DMS153 treated with DMSO at 0.1 percent for 48 hours (cell line): ENCODE results near the gene CHKA.
"Not testable (repeated sequence)": the region's sequence is repeated elsewhere in the genome, so short reads cannot be mapped to it uniquely, and the experiment has no call there.

Experiments used
- DNase-seq: peaks from one replicate; lab custom pipeline; 2025; ENCODE audit not compliant: unreplicated experiment; lab: John Stamatoyannopoulos, UW

Gene CHKA

DNA sequence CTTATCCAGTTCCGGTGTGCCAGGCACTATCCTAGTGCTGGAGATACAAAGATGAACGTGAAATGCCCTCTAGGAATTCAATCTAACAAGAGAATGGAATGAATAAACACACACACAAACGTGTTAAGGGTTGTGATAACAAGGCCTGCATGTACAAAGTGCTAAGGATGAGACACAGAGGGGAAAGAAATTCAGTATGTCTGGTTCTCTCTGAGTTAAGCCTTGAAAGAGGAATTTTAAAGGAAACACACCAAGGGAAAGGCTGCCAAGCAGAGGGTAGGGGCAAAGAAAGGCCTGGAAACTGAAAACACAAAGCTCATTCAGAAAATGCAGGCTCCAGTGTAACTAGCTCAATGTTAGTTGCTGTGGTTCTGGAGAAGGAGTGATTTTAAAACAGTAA, 4.2 kb downstream of the CHKA start:
- DNase-seq = no peak

DNA sequence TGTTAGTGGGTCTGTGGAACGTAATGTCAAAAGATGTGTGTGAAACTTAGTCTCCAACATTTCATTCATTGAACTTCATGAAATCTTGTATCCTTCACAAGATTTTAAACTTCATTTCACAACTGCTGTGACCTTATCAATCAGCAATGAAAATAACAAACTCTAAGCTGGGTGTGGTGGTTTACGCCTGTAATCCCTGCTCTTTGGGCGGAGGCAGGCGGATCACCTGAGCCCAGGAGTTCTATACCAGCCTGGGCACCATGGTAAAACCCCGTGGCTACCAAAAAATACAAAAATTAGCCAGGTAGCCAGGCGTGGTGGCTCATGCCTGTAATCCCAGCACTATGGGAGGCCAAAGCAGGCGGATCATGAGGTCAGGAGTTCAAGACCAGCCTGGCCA, 5.1 kb downstream of the CHKA start:
- no peak for DNase-seq

DNA sequence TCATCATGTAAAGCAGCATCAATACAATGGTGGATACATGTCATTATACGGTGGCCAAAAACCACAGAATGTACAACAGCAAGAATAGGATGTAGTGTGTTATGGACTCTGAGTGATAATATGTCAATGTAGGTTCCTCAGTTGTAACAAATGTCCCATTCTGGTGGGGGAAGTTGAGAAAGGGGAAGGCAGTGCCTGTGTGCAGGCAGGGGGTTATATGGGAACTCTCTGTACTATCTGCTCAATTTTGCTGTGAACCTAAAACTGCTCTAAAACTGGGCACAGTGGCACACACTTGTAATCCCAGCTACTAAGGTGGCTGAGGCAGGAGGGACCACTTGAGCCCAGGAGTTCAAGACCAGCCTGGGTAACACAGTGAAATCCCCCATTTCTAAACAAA, 5.9 kb downstream of the CHKA start:
- no peak for DNase-seq

DNA sequence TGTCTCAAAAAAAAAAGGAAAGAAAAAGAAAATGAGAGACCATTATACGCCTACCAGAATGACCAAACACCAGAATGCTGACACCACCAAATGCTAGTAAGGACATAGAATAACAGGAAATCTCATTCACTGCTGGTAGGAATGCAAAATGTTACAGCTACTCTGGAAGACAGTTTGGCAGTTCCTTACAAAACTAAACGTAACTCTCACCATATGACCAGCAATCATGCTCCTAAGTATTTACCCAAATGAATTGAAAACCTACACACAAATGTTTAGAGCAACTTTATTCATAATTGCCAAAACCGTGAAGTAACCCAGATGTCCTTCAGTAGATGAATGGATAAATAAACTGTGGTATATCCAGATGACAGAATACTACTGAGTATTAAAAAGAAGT, 7.2 kb downstream of the CHKA start:
- DNase-seq = no peak

DNA sequence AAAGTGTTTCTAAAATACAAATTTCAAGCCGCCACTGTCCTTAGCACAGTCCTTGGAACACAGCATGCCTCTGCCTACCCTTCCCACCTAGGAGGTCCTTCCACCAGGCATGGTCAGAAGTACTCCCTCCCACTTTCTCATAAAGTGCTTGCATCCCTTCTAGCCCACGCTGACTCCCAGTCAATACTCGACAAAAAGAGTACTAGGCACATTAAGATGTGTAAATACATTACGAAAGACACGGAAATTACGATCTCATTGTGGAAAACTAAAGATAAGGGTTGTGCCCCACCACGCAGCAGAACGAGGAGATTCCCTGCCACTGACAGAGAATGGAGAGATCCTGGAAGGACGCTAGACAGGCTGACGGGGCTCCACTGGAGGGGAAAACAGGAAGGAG, 13.5 kb downstream of the CHKA start:
- DNase-seq = no peak

DNA sequence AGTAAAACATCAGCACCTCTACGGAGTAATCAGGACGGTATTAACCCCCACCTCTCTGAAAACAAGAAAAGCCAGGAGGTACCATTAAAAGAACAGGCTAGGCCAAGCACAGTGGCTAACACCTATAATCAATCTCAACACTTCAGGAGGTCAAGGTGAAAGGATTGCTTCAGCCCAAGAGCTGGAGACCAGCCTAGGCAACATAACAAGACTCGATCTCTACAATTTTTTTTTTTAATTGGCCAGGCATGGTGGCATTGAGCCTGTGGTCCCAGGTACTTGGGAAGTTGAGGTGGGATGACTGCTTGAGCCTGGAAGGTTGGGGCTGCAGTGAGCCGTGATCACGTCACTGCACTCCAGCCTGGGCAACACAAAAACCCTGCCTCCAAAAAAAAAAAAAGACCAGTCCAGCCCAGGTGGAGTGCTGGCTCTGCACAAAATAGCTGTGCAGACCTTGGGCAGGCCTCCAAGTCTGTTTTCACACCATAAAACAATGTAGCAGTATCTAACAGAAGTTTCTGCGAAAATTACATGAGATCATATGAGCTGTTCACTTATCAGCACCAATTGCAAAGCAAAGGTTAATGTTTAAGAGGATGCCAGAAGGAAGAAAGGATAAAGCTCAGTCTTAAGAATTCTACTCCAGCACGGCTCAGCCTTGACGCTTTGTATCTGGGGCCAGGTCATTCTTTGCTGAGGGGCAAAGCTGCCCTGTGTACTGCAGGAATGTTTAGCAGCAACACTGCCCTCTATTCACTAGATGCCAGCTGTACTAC, 14.8 kb downstream of the CHKA start:
- no peak for DNase-seq

DNA sequence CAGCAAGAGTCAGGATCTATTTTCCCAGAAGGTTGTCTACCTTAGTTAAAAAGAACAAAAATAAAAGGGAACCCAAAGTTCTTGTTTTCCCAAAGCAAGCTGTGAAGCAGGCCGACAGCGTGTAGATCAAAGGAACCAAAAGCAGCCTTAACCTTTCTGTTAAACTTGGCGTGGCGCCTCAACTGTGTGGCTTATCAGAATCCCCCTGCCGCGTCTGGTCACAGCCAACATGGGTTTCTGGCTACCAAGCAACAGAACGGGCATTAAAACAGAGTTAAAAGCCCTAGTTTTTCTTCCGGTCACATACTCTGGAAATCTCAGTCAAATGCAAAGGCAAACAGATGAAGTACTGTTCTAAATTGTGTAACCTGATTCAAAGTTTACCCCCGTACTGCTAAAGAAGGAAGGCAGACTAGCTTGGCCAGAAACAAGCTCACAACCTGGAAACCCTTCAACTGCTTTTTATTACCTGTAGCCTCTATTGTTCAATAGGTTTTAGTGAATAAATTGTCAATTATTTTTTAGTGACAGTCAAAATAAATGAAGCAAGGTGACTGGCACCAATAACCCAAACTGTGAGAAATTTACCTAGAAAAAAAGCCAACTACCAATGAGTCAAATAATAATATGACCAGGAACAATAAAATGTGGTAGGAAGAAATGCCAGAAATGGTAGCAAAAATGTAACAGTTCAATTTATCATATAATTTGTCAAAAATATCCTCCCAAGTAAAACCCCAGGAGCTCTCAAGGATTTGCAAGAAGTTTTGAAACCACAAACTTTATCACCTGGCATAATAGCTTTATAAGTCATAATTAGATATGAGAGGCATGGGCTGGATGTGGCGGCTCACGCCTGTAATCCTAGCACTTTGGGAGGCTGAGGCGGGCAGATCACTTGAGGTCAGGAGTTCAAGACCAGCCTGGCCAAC, 21.4 kb downstream of the CHKA start:
- peak; percentile 73 for DNase-seq

DNA sequence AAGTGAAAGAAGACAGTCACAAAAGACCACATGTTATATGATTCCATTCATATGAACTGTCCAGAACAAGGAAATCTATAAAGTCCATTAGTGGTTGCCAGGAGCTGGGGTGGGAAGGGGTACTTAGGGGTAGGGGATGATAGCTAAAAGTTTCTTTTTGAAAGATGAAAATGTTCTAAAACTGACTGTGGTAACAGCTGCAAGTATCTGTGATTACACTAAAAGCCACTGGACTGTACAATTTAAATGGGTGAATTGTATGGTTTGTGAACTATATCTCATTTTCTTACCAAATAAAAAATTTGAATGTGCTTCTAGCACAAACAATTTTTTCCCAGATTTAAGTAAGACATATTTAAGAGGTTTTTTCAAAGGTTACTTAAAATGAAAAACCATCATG, 22.1 kb downstream of the CHKA start:
- no peak for DNase-seq

DNA sequence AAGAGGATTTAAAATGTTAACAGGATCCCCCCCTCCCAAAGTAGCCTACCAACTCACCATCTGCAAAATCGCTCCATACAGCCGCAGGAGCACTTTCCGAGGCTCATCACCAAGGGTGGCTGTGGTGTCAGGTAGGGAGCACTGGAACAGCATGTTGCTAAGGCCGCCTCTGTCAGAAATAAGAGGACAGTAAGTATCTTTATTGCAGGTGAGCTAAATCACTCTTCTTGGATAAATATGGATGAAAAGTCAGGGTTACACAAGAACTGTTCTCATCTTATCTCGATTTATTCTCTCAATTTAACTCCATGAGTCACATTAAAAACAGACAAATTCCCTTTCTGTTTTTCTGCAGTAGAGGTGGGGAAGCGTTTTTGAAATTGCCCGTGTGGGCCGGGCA, 24.2 kb downstream of the CHKA start:
- DNase-seq = no peak

DNA sequence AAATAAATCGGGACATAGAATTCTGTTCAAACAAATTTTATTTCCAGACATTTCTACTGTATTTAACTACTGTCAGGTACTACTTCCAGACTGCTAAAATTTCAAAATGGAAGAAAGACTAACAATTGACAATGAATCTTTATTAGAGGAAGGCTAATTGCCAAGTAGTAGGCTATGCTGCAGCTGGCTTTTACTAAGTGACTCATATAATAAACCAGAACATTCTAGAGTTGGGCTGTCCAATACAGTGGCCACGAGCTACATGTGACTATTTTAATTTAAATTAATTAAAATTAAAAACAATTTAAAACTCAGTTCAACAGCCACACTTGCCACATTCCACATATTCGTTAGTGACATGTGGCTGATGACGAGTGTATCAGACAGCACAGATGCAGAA, 27.6 kb downstream of the CHKA start:
- no peak for DNase-seq

DNA sequence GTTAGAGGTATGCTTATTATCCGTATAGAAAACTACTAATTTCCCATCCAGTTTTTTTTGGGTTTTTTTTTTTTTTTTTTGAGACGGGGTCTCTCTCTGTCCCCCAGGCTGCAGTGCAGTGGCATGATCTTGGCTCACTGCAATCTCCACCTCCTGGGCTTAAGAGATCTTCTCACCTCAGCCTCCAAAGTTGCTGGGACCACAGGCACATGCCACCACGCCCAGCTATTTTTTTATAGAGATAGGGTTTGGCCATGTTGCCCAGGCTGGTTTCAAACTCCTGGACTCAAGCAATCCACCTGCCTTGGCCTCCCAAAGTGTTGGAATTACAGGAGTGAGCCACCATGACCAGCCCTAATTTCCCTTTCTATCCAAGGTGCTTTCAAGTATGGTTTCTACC, 28.2 kb downstream of the CHKA start:
- DNase-seq = not testable (repeated sequence)

DNA sequence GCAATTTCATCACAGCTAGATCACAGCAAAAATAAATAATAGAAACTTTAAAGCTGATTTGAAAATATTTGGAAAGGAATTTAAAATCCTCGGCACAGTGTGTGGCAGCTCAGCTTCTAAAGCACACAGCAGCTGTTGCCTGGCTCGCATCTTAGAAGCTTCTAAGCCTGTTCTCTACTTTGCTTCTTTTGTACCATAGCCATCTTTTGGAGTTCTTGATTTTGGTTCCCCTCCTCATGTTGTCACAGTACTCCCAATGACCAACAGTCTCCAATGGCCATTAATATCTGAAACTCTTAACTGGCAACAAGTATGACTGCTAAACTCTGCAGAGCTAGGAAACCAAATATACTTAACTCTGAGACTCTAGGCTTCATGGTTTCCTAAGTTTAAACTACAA, 28.8 kb downstream of the CHKA start:
- DNase-seq = no peak

DNA sequence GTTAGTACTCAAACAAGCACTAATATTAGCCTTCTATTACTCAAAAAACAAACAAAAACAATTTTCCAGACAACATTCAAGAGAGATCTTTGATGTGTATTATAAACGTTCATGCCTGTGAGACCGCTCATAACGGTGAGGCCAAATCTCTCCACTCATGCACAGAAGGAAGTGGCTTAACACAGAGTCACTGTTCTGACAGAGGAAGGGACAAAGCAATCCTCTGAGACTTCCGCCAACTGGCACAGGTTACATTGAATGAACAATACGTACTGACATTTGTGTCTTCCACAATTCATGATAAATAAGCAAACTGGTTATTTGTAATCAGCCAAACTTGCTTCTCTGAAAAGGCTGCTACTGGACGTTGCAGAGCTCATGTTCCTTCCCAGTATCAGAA, 30.5 kb downstream of the CHKA start:
- DNase-seq = no peak

DNA sequence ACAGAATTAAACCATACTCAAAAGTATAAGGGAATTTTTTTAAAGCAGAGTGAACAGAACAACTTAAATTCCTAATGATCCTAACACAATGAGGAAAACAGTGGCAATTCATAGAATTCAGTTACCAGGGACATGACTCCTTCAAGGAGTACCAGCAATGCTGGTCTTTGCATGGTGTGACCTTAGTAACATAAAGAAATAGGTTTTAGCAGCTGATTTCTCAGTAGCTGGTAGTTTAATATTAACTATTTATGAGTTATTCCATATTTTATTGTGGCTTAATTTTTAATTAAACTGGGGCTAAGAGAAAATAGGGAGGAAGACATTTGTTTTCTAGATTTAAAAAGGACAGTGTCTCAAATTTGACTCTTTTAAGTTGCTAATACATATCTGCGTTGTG, 30.9 kb downstream of the CHKA start:
- DNase-seq = no peak

DNA sequence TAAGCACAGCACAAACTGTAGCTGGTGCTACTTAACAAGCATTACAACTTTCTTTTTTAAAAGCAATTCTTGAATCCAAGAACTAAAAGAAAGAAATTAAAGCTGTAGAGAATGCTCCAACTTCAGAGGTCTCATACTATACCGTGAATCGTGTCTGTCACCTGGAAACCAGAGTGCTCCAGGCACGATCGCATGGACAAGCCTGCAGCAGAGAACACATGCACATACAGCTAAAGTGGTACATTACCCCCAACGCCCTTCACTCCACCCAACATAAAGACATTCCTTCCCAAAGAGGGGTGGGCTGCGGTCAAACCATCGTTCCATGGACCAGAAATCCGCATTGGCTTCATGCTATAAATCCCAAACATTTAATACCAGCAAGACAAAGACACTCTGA, 31.5 kb downstream of the CHKA start:
- no peak for DNase-seq

DNA sequence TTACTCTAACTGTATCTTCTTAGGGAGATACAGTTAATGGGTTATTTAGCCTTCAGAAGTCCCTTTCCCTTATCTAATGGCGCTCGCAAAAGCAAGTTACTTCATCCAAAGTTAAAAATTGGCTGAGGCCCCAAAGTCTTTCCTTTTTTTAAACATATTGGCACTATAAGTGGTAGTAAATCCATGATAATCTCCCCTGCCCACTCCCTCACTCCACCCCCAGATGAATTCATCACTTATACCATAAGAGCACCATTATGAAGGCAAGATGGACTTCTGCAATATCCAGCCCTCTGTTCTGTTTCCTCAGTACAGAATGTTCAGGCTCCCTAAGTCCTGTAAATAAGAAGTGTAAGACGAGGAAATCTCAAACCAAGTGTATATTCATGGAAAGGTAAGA, 37.7 kb downstream of the CHKA start:
- no peak for DNase-seq

DNA sequence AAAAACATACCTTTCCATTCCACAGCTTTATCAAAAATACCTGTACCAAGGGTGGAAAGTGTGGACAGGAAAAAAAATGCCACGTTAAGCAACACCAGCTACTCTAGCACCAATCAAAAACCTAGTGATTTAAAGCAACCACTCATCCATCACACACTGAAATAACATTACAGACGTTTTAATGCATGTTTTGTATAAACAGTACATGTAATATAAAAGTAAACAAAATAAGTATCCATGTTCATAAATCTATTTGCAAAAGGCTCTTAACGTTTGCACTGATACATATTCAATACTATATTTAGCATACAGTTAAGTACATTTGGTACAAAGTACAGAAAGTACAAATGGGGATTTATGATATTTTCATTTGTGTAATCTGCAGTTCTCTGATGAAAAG, 38.7 kb downstream of the CHKA start:
- no peak for DNase-seq

DNA sequence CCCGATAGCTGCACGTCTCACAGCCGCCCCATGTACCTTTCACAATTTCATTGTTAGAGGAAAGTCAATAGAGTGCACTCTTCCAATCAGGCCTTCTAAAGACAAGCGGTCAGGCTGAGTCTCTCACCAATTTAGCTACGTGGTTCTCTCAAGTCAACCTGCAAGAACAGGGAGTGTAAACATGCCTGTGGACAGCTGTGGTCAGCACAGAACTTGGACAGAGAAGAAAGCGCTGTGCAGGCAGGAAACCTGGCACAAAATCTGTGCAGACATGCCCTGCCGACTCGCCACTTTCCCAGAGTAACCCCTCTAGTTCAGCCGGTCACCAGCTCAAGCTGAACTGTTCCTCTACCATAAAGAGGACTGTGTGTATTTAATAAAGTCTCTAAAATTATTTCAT, 39.5 kb downstream of the CHKA start:
- DNase-seq = no peak

DNA sequence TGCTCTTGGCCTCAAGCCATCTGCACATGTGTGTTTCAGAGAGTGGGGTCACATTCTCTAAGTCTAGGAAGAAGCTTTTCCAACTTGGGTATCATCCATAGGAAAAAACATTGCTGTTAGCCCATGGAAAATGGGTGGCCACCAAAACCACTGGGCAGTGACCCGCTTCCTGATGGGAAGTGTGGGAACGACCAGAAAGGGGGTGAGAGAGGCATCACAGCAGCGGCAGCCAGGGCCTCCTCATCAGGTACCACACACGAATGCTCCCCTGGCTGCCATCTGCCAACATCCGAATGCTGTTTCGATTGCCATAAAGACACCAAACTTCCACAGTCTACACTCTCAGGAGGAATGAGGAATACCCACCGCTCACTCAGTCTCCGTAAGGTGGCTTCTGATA, 40.3 kb downstream of the CHKA start:
- no peak for DNase-seq

DNA sequence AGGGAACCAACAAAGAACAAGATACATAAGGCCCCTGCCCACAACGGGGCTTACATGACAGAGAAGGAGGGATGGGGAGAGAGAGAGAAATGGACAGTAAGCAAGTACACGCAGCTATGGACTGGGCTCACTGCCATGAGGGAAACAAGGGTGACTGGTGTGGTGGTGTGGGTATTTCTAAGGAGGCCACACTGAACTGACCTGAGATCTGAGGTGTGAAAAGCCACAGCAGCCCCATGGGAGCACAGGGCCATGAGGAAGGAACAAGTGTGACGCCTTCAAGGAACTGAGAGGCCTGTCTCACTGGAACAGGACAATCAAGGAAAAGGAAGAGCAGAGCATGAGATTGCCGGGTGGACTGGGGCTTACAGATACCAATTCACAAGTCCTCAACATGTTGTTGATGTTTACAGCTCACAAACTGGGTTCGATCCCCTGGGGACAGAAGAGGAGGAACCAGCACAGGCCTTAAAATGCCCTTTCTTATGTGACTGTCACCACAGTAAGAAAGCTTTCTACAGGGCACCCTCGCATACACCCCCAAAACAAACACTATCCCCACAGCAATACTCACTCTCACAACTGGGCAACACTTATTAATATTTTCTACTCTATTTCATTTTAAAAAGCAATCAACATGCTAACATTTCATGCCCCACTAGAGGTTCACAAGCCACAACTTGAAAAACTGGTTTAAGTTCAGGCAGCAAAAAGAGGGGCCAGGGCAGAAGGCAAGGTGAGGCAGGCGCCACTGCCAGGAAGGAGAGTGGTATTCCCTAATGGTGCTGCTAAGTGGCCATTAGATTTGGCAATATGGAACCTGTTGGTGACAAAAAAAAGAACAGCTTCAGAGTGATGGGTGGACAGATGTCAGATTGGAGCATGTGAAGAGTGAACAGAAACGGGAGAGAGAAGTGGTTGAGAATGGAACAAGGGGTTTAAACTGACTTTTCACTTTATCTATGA, 43.3 kb downstream of the CHKA start:
- DNase-seq = no peak

DNA sequence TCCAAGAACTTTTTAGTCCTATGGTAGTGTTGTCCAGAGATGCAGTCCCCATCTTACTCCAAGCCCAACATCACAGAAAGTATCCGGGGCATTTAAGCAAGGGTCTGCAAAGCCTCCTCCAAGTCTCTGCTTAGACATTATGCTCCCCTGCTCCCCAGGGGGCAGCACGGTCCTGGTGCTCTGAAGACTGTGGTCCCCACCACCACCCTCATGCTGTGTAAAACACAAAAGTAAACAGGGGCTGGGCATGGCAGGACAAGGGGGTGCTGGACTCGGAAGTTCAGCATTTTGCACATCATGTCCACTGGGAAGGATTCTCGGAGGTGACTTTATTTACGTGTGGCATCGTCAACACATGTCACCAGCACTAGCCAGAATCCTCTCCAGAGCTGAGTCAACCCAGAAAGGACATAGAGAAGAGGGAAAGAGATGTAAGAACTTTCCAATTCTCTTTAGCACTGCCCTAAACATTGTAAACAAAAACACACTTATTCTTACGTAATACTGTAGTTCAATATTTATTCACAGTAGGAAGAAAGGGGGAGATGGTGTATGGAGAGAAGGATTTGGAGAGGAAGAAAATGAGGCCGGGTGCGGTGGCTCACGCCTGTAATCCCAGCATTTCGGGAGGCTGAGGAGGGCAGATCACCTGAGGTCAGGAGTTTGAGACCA, 44.7 kb downstream of the CHKA start:
- DNase-seq = no peak
